HepG2 (cell line): Measurements from ENCODE around the gene METAP1D. TPM values are rescaled to one million over a fixed set of nuclear protein-coding genes. Genes with fewer than 3 reads are reported as not detected.

Experiments
- HNF1B ChIP-seq: sonication (generic); formaldehyde crosslinking; IDR thresholded peaks from 2 replicates; pipeline ENCODE4 v1.5.1; 2020; ENCODE audit warnings: mild to moderate bottlenecking, moderate library complexity, missing genetic modification reagents
- IKZF5 ChIP-seq: IDR thresholded peaks from 2 replicates; pipeline ENCODE4 v1.6.1; 2018; ENCODE audit warnings: missing genetic modification reagents, mild to moderate bottlenecking, missing compliant biosample characterization
- KDM2A ChIP-seq: sonication (generic); formaldehyde crosslinking; IDR thresholded peaks from 2 replicates; pipeline ENCODE4 v1.4.0; 2020; ENCODE audit warnings: low read depth, missing genetic modification reagents, borderline replicate concordance
- MEIS1 ChIP-seq: sonication (generic); formaldehyde crosslinking; IDR thresholded peaks from 2 replicates; pipeline ENCODE4 v1.9.0; 2021; ENCODE audit warnings: mild to moderate bottlenecking, missing genetic modification reagents, moderate library complexity, borderline replicate concordance
- NKX3-1 ChIP-seq: sonication (generic); formaldehyde crosslinking; IDR thresholded peaks from 2 replicates; pipeline ENCODE4 v1.5.0; 2020; ENCODE audit warnings: missing genetic modification reagents
- PAXIP1 ChIP-seq: sonication (generic); formaldehyde crosslinking; conservative IDR thresholded peaks from 2 replicates; pipeline ENCODE4 v1.4.0; 2020; ENCODE audit warnings: mild to moderate bottlenecking, missing genetic modification reagents, moderate library complexity
- POLR2A ChIP-seq, 2 experiments: IDR thresholded peaks; 2 replicates each; pipeline ENCODE4 v1.6.1; 2011; ENCODE audit warnings: low read depth in 2 of 2, low read length in 2 of 2, mild to moderate bottlenecking in 1 of 2, moderate library complexity in 1 of 2; ENCODE audit not compliant: insufficient read depth in 1 of 2
- RCOR2 ChIP-seq: IDR thresholded peaks from 2 replicates; pipeline ENCODE4 v1.6.1; 2016; ENCODE audit warnings: missing biosample characterization, missing genetic modification reagents
- SKIL ChIP-seq: sonication (generic); formaldehyde crosslinking; IDR thresholded peaks from 2 replicates; pipeline ENCODE4 v1.8.0; 2022; ENCODE audit warnings: missing genetic modification reagents, mild to moderate bottlenecking, moderate library complexity, borderline replicate concordance
- SMAD1 ChIP-seq: sonication (generic); formaldehyde crosslinking; IDR thresholded peaks from 2 replicates; pipeline ENCODE4 v1.4.0; 2020; ENCODE audit warnings: missing genetic modification reagents, low read depth, mild to moderate bottlenecking, borderline replicate concordance
- ZFP36 ChIP-seq: fragments of 150-350 bp; IDR thresholded peaks from 2 replicates; pipeline ENCODE4 v1.6.1; 2018; ENCODE audit warnings: borderline replicate concordance, low read length, low read depth; ENCODE audit not compliant: partially characterized antibody
- ZHX1 ChIP-seq: sonication (generic); formaldehyde crosslinking; IDR thresholded peaks from 2 replicates; pipeline ENCODE4 v1.8.1; 2022; ENCODE audit warnings: low read depth, mild to moderate bottlenecking, missing genetic modification reagents
- ZNF431 ChIP-seq: sonication (generic); formaldehyde crosslinking; IDR thresholded peaks from 2 replicates; pipeline ENCODE4 v1.9.0; 2022; ENCODE audit warnings: missing genetic modification reagents, low read depth, mild to moderate bottlenecking, borderline replicate concordance
- ZNF740 ChIP-seq: sonication (generic); formaldehyde crosslinking; IDR thresholded peaks from 2 replicates; pipeline ENCODE4 v1.4.0; 2020; ENCODE audit warnings: missing genetic modification reagents
- ZSCAN20 ChIP-seq: sonication (generic); formaldehyde crosslinking; IDR thresholded peaks from 2 replicates; pipeline ENCODE4 v1.4.0; 2020; ENCODE audit warnings: missing genetic modification reagents, mild to moderate bottlenecking, borderline replicate concordance
- polyA plus RNA-seq, 8 experiments: library from polyadenylated mRNA; depleted of rRNA in 3 of 8; stranded (reverse) in 7 of 8; unstranded in 1 of 8; fragments of >200 nt; fragmentation: Illumina TruSeq in 4 of 8; extraction: Trizol in 4 of 8; gene quantifications; 2 replicates each; pipeline versions ENCODE4 v1.2.1 to v1.2.3, GENCODE V29; 2011 to 2016; ENCODE audit warnings: low read depth in 4 of 8, missing spikeins in 1 of 8, mixed read lengths in 1 of 8; ENCODE audit not compliant: insufficient read depth in 1 of 8
- total RNA-seq, 5 experiments: library from RNA; depleted of rRNA; stranded (reverse); fragments of >200 nt; fragmentation: Illumina TruSeq; extraction: Trizol; gene quantifications; 2 replicates each; pipeline ENCODE4 v1.2.3, GENCODE V29; 2016; ENCODE audit warnings: low read depth in 1 of 5

METAP1D gene
- total and polyA plus RNA-seq, 2 of the 13 experiments (the other 11 are each of a cell fraction or from before 2014, with no cell fraction given) = 14.7 to 21.6 TPM

- TF ChIP-seq SKIL (CRISPR knock-in tag) = no peak
- TF ChIP-seq PAXIP1 = no peak
- no peak for TF ChIP-seq RCOR2 (CRISPR knock-in tag)
- TF ChIP-seq ZNF431 = no peak; the same call in 1 of the 2 replicates
- TF ChIP-seq ZSCAN20 (CRISPR knock-in tag) = no peak
- no peak for TF ChIP-seq SMAD1 (CRISPR knock-in tag)
- no peak for TF ChIP-seq NKX3-1 (CRISPR knock-in tag)
- TF ChIP-seq ZNF740 (CRISPR knock-in tag) = no peak
- peak; percentile 43; the same call in 1 of the 2 replicates for TF ChIP-seq HNF1B
- TF ChIP-seq ZHX1 (CRISPR knock-in tag) = no peak
- no peak for TF ChIP-seq POLR2A (IDR thresholded peaks at IDR 0.05; ENCODE audit: insufficient read depth in 1 of 2, low read depth in 2 of 2, low read length in 2 of 2)
- TF ChIP-seq IKZF5 (CRISPR knock-in tag) = no peak
- peak; percentile 22; the same call in 1 of the 2 replicates for TF ChIP-seq KDM2A
- no peak for TF ChIP-seq ZFP36
- no peak for TF ChIP-seq MEIS1
These were observed 86.8 kb downstream of the METAP1D start (continued) for GRCh38 chr2:172086241-172087206.
